ENCODE data around the gene PRKAR2A.

DNA sequence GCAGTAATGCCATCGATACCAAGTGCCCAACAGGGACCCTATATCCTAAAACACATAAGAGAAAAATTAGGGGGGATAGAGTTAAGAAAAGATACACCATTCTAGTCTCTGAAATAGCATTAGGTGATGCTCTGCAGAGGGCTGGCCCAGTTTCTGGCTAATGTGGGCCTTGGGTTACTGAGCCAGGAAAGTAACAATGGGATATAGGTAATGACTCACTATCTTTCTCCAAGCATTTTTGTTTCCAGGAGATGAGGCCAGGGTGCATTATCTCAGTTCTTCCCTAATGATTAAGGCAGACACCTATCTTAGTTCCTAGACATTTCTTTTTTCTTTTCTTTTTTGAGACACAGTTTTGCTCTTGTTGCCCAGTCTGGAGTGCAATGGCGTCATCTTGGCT, 50.0 kb downstream of the PRKAR2A start:
- TF ChIP-seq, protein P1, sequence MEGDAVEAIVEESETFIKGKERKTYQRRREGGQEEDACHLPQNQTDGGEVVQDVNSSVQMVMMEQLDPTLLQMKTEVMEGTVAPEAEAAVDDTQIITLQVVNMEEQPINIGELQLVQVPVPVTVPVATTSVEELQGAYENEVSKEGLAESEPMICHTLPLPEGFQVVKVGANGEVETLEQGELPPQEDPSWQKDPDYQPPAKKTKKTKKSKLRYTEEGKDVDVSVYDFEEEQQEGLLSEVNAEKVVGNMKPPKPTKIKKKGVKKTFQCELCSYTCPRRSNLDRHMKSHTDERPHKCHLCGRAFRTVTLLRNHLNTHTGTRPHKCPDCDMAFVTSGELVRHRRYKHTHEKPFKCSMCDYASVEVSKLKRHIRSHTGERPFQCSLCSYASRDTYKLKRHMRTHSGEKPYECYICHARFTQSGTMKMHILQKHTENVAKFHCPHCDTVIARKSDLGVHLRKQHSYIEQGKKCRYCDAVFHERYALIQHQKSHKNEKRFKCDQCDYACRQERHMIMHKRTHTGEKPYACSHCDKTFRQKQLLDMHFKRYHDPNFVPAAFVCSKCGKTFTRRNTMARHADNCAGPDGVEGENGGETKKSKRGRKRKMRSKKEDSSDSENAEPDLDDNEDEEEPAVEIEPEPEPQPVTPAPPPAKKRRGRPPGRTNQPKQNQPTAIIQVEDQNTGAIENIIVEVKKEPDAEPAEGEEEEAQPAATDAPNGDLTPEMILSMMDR (IDR thresholded peaks at IDR 0.05): no peak
- TF ChIP-seq POLR2A (IDR thresholded peaks at IDR 0.05): no peak
